GDM1 (cell line): ENCODE measurements around the gene GRIP1.

ENCODE experiments used
- DNase-seq: peaks from one replicate; lab custom pipeline; 2025; lab: John Stamatoyannopoulos, UW

GRIP1 gene

GRCh38 chr12:66693901-66694513 is 15.1 kb upstream of the GRIP1 start:
- DNase-seq: peak; percentile 44

- DNase-seq: no peak
Observed at GRCh38 chr12:66692986-66693385, 14.1 kb upstream of the GRIP1 start.

DNA sequence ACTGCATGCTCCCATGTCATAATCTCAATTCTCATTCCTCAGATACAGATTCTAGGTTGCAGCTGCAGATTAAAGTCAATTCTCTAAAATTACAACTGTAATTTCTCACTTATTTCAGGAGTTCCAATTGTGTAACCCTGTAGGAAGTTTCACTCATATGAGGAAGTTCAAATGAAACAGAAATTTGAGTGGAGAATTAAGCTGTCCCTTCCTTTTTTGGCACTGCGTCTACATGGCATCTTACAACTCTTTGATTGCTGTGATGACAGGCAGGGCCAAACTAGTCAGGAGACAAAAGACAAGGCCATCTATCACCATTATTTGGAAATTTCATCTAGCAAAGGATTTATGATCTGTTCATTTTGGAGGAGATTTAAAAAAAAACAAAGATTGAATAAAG is 13.3 kb upstream of the GRIP1 start:
- DNase-seq: no peak

- no peak for DNase-seq
Observed at GRCh38 chr12:66688846-66689439, 10.1 kb upstream of the GRIP1 start.

DNA sequence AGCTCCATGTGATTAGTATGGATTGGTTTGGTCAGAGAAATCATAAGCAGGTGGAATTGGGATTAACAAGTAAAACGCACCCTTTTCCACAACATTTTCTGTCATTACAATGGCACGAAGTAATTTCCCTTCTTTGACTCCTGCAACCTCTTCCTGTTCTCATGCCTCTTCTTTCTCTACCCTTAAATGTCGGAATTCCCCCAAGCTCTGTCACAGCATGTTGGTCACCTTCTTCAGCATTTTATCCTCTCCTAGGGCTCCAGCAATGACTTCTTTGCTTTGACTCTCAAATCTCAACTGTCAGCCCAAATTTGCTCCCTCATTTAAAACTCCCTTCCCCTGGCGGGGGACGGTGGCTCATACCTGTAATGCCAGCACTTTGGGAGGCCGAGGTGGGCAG is 5.3 kb upstream of the GRIP1 start:
- no peak for DNase-seq

GRCh38 chr12:66683822-66684221 is 4.9 kb upstream of the GRIP1 start:
- DNase-seq: no peak

GRCh38 chr12:66683073-66683472 is 4.2 kb upstream of the GRIP1 start:
- DNase-seq: no peak

- no peak for DNase-seq
Observed at GRCh38 chr12:66679461-66680084, 697 bp upstream of the GRIP1 start.

GRCh38 chr12:66676241-66676640 is 2.6 kb downstream of the GRIP1 start:
- no peak for DNase-seq

DNA sequence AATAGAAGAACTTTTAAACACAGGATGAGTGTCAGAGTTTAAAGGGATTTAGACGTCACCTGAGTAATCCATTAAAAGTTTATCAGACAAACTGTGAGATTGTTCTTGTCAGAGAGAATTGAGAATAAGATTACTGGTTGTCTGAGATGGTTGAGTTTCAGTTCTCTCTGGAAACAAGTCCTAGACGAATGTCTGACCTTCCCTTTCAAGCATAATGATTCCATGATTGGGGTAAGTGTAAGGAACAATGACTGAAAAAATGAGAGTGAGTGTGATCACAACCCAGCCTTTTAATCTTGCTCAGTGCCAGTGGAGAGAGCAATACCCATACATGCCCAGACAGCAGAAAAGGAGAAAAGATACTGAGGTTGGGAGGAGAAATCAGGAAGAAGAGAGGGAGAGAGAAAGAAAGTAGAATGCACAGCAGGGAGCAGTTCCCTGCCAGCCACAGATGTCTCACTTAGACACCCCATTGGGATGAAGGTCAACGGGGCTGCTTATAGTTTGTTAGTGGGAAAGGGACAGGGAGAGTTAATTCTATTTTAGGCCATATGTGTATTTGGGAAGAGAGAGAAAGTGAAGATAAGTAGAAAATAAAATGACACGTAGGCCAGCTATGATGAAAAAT is 4.3 kb downstream of the GRIP1 start:
- no peak for DNase-seq

DNA sequence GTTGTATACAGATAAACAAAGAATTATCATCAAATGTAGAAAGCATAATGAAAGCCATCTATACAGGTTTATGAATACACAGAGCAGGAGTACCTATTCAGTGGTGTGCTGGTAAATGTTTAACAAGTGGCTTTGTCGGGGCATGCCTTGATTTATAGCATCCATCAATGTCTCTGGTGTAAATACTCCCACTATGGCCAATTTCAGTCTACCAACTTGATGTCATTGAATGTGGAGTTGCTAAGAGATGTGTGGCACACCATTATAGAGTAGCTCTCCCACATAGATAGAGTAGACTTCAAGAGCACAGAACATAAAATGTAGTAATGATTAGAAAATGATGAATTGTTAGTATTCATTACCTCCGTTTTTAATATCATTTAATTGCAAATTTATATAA is 9.3 kb downstream of the GRIP1 start:
- DNase-seq: no peak

DNA sequence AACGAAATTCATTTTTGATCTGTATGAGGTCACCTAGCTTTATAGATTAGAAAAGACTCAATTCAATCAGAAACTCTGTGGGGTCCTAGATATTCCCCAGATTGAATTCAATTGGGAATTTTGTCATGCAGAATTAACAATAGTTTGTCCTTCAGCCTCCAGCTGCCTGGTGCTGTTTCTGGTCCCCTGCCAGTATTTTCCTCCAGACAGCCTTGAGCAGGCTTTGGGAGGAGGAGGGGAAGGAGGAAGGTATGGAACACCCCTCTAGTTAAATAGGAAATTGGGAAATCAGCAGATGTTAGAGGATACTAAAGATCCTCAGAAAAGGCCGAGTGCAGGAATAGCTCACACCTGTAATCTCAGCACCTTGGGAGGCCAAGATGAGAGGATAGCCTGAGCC is 10.6 kb downstream of the GRIP1 start:
- DNase-seq: no peak

GRCh38 chr12:66667906-66668305 is 11.0 kb downstream of the GRIP1 start:
- DNase-seq: no peak

DNA sequence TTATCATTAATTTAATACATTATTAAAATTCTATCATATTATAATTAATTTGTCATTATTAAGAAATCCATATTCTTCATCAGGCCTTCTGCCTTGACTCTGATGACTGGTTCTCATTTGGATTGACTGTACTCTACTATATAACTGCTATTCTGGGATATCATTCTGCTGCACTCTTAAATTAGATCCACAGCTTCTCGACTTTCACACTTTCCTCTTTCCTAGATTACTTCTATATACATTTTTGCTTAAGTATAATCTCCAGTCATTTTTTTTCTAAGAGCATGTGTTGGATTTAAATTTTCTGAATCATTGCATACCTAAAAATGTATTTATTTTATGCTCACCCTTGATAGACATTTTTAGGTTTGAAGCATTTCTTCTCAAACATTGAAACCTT is 12.4 kb downstream of the GRIP1 start:
- DNase-seq: no peak

GRCh38 chr12:66665435-66665985 is 13.4 kb downstream of the GRIP1 start:
- no peak for DNase-seq

GRCh38 chr12:66664076-66664475 is 14.8 kb downstream of the GRIP1 start:
- DNase-seq: no peak

- no peak for DNase-seq
Observed at GRCh38 chr12:66663611-66664010, 15.3 kb downstream of the GRIP1 start.

- no peak for DNase-seq
Observed at GRCh38 chr12:66662729-66663128, 16.1 kb downstream of the GRIP1 start.

- no peak for DNase-seq
Observed at GRCh38 chr12:66662179-66662578, 16.7 kb downstream of the GRIP1 start.

GRCh38 chr12:66661357-66661756 is 17.5 kb downstream of the GRIP1 start:
- DNase-seq: no peak

DNA sequence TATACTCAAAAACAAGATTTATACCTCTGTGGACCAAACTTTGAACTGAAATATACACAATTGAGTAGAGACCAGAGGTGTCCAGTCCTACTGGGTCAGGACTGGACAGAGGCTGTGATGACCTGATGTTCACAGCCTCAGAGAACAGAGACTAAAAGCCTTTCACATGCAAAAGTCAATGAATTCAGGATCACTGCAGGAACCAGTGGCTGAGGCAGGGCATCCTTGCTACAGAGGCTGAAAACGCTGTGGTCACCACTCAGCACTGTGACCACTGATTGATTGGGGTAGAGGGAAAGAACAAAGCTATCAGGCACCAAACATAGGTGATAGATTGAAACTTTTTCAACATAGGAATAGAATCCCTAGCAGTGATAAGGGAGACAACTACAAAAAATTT is 25.1 kb downstream of the GRIP1 start:
- no peak for DNase-seq

GRCh38 chr12:66648033-66648735 is 30.7 kb downstream of the GRIP1 start:
- DNase-seq: no peak
